ENCODE results near the gene RNF144A.
A peak's percentile ranks its signal among the peaks of the same experiment; 100 is the strongest.

The RNF144A gene

DNA sequence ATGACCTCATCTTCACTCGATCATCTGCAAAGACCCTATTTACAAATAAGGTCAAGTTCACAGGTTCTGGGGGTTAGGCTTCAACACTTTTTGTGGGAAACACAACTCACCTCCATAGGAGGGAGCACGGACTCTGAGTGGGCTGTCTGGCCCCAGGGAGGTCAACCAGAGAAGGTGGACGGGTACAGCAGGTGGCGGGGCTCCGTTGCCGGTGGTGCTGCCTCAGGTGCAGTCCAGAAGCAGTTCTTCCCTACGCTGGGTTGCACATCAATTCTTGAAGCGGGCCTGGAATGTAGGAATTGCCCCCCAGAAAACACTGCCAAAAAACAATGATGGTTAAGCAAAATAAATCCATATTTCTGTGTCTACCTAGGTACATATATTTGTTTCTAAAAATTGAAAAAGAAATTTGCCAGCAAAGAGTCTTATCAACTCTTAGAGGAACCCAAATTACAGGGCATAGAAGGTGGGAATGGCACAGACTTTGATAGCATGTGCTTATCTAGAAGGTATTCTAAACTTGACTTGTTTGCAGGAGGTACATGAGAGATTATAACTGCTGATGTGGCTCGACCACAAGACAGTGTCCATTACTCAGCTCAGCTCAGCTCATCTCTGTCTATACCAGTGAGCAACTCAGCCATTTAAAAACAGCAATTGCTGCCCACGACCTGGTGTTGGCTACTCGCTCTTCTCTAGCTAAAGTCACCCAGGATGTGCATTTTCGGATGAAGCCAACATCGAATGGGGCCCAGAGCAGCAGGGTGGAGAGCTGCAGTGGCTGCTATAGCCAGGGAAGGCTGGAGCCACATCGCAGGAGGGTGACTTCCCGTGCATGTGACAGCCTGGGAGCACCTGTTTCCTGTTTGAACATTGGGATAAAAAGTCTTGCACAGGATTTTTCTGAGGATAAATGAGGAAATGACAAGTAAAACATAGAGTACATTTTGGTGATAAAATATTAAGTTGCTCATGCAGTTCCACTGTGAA lies 128.7 kb downstream of the RNF144A start:
- no peak for DNase-seq (ENCODE audit: low spot score)

DNA sequence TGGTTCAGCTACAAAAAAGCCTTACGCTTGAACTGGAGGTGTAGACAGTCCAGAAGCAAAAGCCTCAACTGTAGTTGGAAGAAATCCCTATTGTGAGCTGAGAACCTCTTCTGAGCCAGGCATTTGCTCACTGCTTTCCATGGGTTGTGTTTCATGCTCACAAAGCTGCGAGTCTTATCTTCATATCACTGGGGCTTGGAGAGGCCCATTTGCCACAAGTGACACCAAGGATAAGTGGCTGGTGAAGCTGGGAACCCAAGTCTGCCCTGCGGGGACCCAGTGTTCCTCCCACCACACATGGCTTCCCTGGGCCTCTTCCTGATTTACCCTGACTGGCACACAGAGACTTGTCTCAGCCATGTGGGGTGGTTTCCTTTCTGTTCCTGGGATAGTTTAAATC lies 130.4 kb downstream of the RNF144A start:
- DNase-seq (ENCODE audit: low spot score), result no peak

DNA sequence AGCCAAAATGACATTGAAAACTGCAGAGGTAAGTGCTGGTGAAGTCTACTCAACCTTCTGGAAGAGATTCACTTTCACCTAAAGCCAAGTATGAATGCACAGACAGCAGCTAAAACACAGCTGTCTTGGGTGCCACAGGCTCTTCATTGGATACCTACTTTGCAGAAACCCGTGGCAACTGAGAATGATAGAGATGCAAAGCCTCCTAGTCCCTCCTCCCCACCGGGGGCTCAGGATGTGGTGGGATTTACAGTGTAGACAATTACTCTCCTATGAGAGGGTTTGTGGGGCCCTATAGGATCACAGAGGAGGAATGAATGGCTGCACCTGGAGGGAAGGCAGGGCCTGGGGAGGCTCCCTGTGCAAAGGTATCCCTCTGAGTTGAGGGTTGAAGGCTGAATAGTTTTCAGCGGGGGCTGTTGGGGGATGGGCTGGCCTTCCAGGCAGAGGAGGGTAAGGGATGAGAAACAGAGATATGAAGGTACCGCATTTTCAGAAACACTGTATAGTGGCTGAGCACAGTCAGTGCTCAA lies 131.6 kb downstream of the RNF144A start:
- no peak for DNase-seq (ENCODE audit: low spot score)

GRCh38 chr2:7052404-7052803 lies 135.2 kb downstream of the RNF144A start:
- DNase-seq (ENCODE audit: low spot score), result no peak

DNA sequence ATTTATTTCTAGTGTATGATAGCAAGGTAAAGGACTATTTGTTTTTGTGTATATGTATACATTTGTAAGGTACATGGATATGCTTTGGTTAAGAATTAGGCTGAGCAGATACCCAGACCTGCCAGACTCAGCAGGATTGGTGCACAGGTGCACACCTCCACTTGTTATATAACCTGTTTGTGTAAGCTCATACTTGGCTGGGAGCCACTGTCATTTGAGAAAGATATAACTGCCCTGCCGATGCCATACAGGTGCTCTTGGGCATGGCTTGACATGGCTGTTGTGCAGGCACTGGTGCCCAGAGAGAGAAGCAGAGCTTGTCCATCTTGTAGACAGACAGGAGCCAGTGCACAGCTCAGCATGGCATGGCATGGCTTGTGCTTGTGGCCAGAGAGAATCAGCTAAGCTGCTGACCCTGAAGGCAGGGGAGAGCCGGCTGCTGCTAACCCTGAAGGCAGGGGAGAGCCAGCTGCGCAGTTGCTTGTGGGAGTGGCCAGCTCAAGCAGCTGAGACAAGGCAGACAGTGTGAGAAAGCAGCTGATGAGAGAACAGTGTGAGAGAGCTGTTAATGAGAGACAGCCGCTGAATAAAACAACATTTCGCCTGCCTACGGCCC lies 136.5 kb downstream of the RNF144A start:
- DNase-seq (ENCODE audit: low spot score), result no peak

DNA sequence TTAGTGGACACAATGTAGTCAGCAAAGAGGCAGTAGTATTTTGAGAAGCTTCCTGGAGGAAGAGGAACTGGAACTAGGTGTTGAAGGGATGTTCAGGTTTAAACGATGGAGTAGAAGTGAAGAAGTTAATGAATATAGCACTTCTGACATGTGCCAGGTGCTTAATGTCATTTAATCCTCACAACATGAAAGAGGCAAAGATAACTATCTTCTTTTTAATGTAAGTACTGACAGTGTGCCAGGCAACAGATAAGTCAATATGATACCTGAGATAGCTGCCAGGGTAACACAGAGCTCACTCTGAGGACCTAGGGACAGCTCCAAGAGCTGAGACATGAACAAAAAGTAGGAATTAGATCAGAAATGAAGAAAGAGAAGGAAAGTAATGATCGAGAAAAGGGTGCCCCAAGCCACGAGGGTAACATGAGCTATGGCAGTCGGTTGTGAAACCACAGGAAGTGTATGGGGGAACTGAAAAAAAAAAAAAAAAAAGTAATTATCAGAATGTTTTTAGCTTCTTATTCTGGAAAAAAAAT lies 140.7 kb downstream of the RNF144A start:
- DNase-seq (ENCODE audit: low spot score), result no peak

DNA sequence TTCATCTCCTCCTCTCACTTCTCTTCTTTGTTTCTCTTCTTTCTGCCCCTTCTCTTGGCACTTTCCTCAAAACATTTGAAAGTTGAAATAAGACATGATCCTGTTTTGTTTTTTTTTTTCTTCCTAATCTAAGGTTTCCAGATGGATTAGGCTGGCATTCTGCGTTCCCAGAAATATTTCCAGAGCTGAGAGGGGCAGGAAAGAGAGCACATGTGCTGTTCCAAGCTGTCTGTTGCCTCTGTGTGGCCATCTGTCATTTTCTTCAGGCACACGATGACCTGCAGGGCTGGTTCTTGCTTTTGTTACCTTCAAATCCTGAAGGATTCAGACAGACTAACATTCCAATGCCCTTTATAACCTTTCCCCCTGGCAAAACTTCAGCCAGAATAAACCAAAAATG lies 142.9 kb downstream of the RNF144A start:
- no peak for DNase-seq (ENCODE audit: low spot score)

DNA sequence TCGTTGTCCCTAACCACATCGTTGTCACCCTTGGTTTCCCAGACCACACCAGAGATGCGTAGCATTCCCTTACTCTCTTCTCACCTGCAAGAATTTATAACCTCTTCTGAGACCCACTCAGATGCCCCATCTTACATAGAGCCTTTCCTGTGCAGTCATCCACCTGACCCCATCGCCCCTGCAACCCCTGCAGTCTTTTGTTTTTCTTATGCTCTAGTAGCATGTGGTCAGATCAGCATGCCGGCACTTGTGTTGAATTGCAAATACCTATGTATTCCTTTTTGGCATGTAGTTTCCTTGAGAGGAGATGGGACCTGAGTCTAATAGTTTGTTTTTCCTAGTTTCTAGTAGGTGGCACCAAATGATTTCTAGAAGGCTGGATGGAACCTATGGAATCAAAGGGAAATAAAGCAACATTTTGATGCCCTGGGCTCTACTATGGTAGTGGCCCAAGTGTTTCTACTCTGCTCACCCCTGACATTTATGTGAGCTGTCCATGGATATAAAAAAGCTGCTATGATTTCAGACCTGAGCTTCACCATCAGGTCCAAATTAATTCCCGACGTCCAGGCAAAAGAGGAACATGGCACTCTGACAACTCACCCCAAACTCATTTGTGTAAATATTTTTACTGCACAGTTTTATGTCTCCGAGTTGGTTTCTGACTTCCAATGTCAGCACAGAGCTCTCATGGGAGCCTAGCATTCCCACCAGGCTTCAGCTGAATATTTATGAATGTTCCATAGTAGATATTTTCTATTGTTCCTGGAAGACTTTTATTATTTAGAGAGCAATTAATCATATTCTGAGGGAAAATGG lies 143.6 kb downstream of the RNF144A start:
- DNase-seq (ENCODE audit: low spot score), result no peak

DNA sequence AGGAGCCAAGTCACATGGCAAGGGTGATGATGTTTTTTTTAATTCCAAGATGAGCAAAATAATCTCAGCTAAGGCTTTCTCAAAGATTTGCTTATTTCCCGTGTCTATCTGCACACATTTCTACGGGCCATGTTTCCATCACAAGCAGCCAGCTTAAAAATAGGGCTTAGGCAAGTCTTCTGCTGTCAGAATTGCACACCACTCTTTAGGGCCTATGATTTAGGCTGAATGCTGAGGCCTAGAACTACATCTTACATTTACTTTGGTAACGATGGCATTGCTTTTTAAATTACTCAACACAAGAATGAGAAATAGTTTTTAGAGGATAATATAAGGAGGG lies 144.2 kb downstream of the RNF144A start:
- no peak for DNase-seq (ENCODE audit: low spot score)

- no peak for DNase-seq (ENCODE audit: low spot score)
These were observed 144.7 kb downstream of the RNF144A start for GRCh38 chr2:7061921-7062320.

GRCh38 chr2:7063789-7064188 lies 146.6 kb downstream of the RNF144A start:
- no peak for DNase-seq (ENCODE audit: low spot score)

GRCh38 chr2:7068457-7068856 lies 151.2 kb downstream of the RNF144A start:
- DNase-seq (ENCODE audit: low spot score), result no peak

- no peak for DNase-seq (ENCODE audit: low spot score)
These were observed 153.3 kb downstream of the RNF144A start for GRCh38 chr2:7070483-7070882.

DNA sequence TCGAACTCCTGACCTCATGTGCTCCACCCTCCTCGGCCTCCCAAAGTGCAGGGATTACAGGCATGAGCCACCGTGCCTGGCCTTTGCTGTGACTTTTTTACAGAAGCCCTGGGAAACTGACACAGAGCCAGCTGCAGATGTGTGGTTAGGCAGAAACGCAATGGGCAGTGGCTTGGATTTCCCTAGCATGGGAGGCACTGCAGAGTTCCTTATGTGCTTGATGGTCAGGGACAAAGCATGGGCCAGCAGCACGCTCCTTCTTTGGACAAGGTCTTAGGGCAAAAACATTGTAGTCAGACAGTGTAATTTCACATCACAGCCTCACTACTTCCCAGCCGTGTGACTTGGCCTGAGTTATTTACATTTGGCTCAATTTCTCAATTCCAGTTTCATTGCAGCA lies 153.9 kb downstream of the RNF144A start:
- no peak for DNase-seq (ENCODE audit: low spot score)

- no peak for DNase-seq (ENCODE audit: low spot score)
These were observed 154.8 kb downstream of the RNF144A start for GRCh38 chr2:7071916-7072556.

DNA sequence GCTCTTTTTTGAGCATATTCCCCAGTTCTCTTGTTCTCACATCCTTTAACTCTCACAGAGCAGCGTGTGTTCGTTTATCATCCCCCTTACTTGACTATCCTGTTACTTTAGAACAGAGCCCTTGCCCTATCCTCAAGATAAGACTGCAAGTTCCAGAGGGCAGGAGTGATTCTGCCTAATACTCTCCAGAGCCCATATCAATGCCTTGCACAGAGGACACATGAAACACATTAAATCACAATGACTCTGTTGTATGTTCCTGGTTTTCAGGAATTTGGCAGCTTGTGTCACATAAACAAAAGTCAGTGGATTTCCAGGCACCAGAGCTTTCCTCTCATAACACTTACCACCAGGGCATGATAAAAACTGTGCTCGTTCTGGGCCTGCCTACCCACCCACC lies 156.7 kb downstream of the RNF144A start:
- no peak for DNase-seq (ENCODE audit: low spot score)

GRCh38 chr2:7075834-7076233 lies 158.6 kb downstream of the RNF144A start:
- DNase-seq (ENCODE audit: low spot score), result no peak

- no peak for DNase-seq (ENCODE audit: low spot score)
These were observed 160.6 kb downstream of the RNF144A start for GRCh38 chr2:7077660-7078267.

- DNase-seq (ENCODE audit: low spot score), result peak; percentile 11
These were observed 166.6 kb downstream of the RNF144A start for GRCh38 chr2:7083580-7084509.

GRCh38 chr2:7084601-7085000 lies 167.4 kb downstream of the RNF144A start:
- no peak for DNase-seq (ENCODE audit: low spot score)
